T-helper 9 cell (primary cell): Measurements from ENCODE around the gene BRAF.
"Not testable (repeated sequence)": the region's sequence is repeated elsewhere in the genome, so short reads cannot be mapped to it uniquely, and the experiment has no call there.

ENCODE experiments used
- DNase-seq: peaks from one replicate; pipeline ENCODE4 v3.0.0-alpha.2; 2020

Gene BRAF

GRCh38 chr7:140704205-140704604, 220.5 kb downstream of the BRAF start:
- no peak for DNase-seq

- DNase-seq = no peak
Observed at GRCh38 chr7:140702774-140703173, 222.0 kb downstream of the BRAF start.

- no peak for DNase-seq
Observed at GRCh38 chr7:140698477-140698876, 226.3 kb downstream of the BRAF start.

- no peak for DNase-seq
Observed at GRCh38 chr7:140697447-140698143, 227.1 kb downstream of the BRAF start.

- DNase-seq = peak; percentile 53
Observed at GRCh38 chr7:140696680-140697446, 227.9 kb downstream of the BRAF start, which contains the start of gene NDUFB2. TSS of gene NDUFB2 (plus strand) at chr7:140696708. CDS start at chr7:140696745, 37 bp downstream.

GRCh38 chr7:140696024-140696679, 228.6 kb downstream of the BRAF start:
- peak; percentile 95 for DNase-seq

- DNase-seq = no peak
Observed at GRCh38 chr7:140695381-140695780, 229.3 kb downstream of the BRAF start.

GRCh38 chr7:140694592-140694991, 230.1 kb downstream of the BRAF start:
- DNase-seq = no peak

GRCh38 chr7:140693849-140694248, 230.9 kb downstream of the BRAF start:
- not testable (repeated sequence) for DNase-seq

GRCh38 chr7:140691376-140692045, 233.2 kb downstream of the BRAF start:
- no peak for DNase-seq

GRCh38 chr7:140689199-140690152, 235.3 kb downstream of the BRAF start:
- DNase-seq = no peak

GRCh38 chr7:140688341-140688740, 236.4 kb downstream of the BRAF start:
- DNase-seq = no peak

GRCh38 chr7:140686921-140687320, 237.8 kb downstream of the BRAF start:
- DNase-seq = no peak

- no peak for DNase-seq
Observed at GRCh38 chr7:140685407-140686087, 239.2 kb downstream of the BRAF start.

- no peak for DNase-seq
Observed at GRCh38 chr7:140684066-140684950, 240.4 kb downstream of the BRAF start.

GRCh38 chr7:140683657-140684056, 241.1 kb downstream of the BRAF start:
- no peak for DNase-seq

GRCh38 chr7:140681766-140682165, 243.0 kb downstream of the BRAF start:
- no peak for DNase-seq

- no peak for DNase-seq
Observed at GRCh38 chr7:140680886-140681285, 243.8 kb downstream of the BRAF start.

GRCh38 chr7:140679186-140679585, 245.5 kb downstream of the BRAF start:
- DNase-seq = no peak

- DNase-seq = no peak
Observed at GRCh38 chr7:140678816-140679130, 246.0 kb downstream of the BRAF start.
